HepG2 (cell line): Measurements from ENCODE around the gene ABCA4. TPM values are rescaled to one million over a fixed set of nuclear protein-coding genes. Genes with fewer than 3 reads are reported as not detected.

Experiments
- AHDC1 ChIP-seq: sonication (generic); formaldehyde crosslinking; IDR thresholded peaks from 2 replicates; pipeline ENCODE4 v1.5.1; 2020; ENCODE audit warnings: mild to moderate bottlenecking, missing genetic modification reagents, borderline replicate concordance
- ELF3 ChIP-seq: IDR thresholded peaks from 2 replicates; pipeline ENCODE4 v1.6.1; 2016; ENCODE audit warnings: missing genetic modification reagents, missing compliant biosample characterization
- GABPB1 ChIP-seq: IDR thresholded peaks from 2 replicates; pipeline ENCODE4 v1.6.1; 2016; ENCODE audit warnings: mild to moderate bottlenecking, missing genetic modification reagents, moderate library complexity, missing compliant biosample characterization
- GATAD2A ChIP-seq: IDR thresholded peaks from 2 replicates; pipeline ENCODE4 v1.6.1; 2016
- HNF4A ChIP-seq: sonication (generic); formaldehyde crosslinking; IDR thresholded peaks from 2 replicates; pipeline ENCODE4 v1.4.0; 2020; ENCODE audit warnings: missing genetic modification reagents
- NR2C2 ChIP-seq: sonication (generic); formaldehyde crosslinking; IDR thresholded peaks from 2 replicates; pipeline ENCODE4 v1.4.0; 2020; ENCODE audit warnings: missing genetic modification reagents, mild to moderate bottlenecking, moderate library complexity, borderline replicate concordance
- PAXIP1 ChIP-seq: sonication (generic); formaldehyde crosslinking; conservative IDR thresholded peaks from 2 replicates; pipeline ENCODE4 v1.4.0; 2020; ENCODE audit warnings: mild to moderate bottlenecking, missing genetic modification reagents, moderate library complexity
- PCBP2 ChIP-seq: fragments of 200-400 bp; formaldehyde crosslinking; optimal IDR thresholded peaks from 2 replicates; pipeline ENCODE3; 2018; ENCODE audit warnings: low read length, low read depth; ENCODE audit not compliant: poor library complexity, severe bottlenecking
- RXRA ChIP-seq: sonication (generic); formaldehyde crosslinking; IDR thresholded peaks from 2 replicates; pipeline ENCODE4 v1.5.1; 2020; ENCODE audit warnings: missing genetic modification reagents
- RXRB ChIP-seq: IDR thresholded peaks from 2 replicates; pipeline ENCODE4 v1.6.1; 2016; ENCODE audit warnings: borderline replicate concordance, missing genetic modification reagents, missing compliant biosample characterization
- SOX6 ChIP-seq, 2 experiments: fragments of 450-650 bp in 1 of 2; sonication (generic) in 1 of 2; formaldehyde crosslinking in 1 of 2; IDR thresholded peaks; 2 replicates each; pipeline versions ENCODE4 v1.4.0 to v1.6.1; 2017 to 2020; ENCODE audit warnings: antibody characterized with exemption in 1 of 2, mild to moderate bottlenecking in 1 of 2, missing genetic modification reagents in 1 of 2
- TARDBP ChIP-seq: sonication (generic); formaldehyde crosslinking; IDR thresholded peaks from 2 replicates; pipeline ENCODE4 v1.8.0; 2022; ENCODE audit warnings: mild to moderate bottlenecking, missing genetic modification reagents
- THAP11 ChIP-seq: IDR thresholded peaks from 2 replicates; pipeline ENCODE4 v1.6.1; 2016; ENCODE audit warnings: missing biosample characterization, missing genetic modification reagents
- ZBTB26 ChIP-seq: IDR thresholded peaks from 2 replicates; pipeline ENCODE4 v1.6.1; 2016; ENCODE audit warnings: missing compliant biosample characterization, missing genetic modification reagents, borderline replicate concordance
- ZNF619 ChIP-seq: sonication (generic); formaldehyde crosslinking; IDR thresholded peaks from 2 replicates; pipeline ENCODE4 v1.4.0; 2020; ENCODE audit warnings: mild to moderate bottlenecking, missing genetic modification reagents
- ZNF7 ChIP-seq: IDR thresholded peaks from 2 replicates; pipeline ENCODE4 v1.6.1; 2016; ENCODE audit warnings: missing biosample characterization, missing genetic modification reagents
- ZNF770 ChIP-seq: sonication (generic); formaldehyde crosslinking; IDR thresholded peaks from 2 replicates; pipeline ENCODE4 v1.5.0; 2020; ENCODE audit warnings: mild to moderate bottlenecking, missing genetic modification reagents
- polyA plus RNA-seq, 8 experiments: library from polyadenylated mRNA; depleted of rRNA in 3 of 8; stranded (reverse) in 7 of 8; unstranded in 1 of 8; fragments of >200 nt; fragmentation: Illumina TruSeq in 4 of 8; extraction: Trizol in 4 of 8; gene quantifications; 2 replicates each; pipeline versions ENCODE4 v1.2.1 to v1.2.3, GENCODE V29; 2011 to 2016; ENCODE audit warnings: low read depth in 4 of 8, missing spikeins in 1 of 8, mixed read lengths in 1 of 8; ENCODE audit not compliant: insufficient read depth in 1 of 8
- total RNA-seq, 5 experiments: library from RNA; depleted of rRNA; stranded (reverse); fragments of >200 nt; fragmentation: Illumina TruSeq; extraction: Trizol; gene quantifications; 2 replicates each; pipeline ENCODE4 v1.2.3, GENCODE V29; 2016; ENCODE audit warnings: low read depth in 1 of 5

The ABCA4 gene
- total and polyA plus RNA-seq, 2 of the 13 experiments (the other 11 are each of a cell fraction or from before 2014, with no cell fraction given), result 0.24 to 0.67 TPM

- peak; percentile 32; the same call in 1 of the 2 replicates for TF ChIP-seq AHDC1 (CRISPR knock-in tag)
- TF ChIP-seq PAXIP1 (CRISPR knock-in tag), result peak; percentile 40; the same call in 1 of the 2 replicates
- peak; percentile 10; the same call in 1 of the 2 replicates for TF ChIP-seq NR2C2
- TF ChIP-seq THAP11 (CRISPR knock-in tag), result 0 out of 2 replicates have a peak, but pooled peaks have one; percentile 23
- no peak for TF ChIP-seq ZNF619 (CRISPR knock-in tag)
- peak; percentile 82; the same call in 1 of the 2 replicates for TF ChIP-seq ZBTB26 (CRISPR knock-in tag)
- TF ChIP-seq PCBP2, result no peak
- peak; percentile 64 for TF ChIP-seq HNF4A
- TF ChIP-seq TARDBP (CRISPR knock-in tag), result no peak
- 0 out of 2 replicates have a peak, but pooled peaks have one; percentile 32 for TF ChIP-seq GABPB1 (CRISPR knock-in tag)
- 0 out of 2 replicates have a peak, but pooled peaks have one; percentile 20 for TF ChIP-seq ELF3 (CRISPR knock-in tag)
- peak; percentile 59 for TF ChIP-seq ZNF770
- peak; percentile 77 for TF ChIP-seq GATAD2A (CRISPR knock-in tag)
- no peak for TF ChIP-seq ZNF7
- peak; percentile 31; the same call in 1 of the 2 replicates for TF ChIP-seq RXRA (CRISPR knock-in tag)
- 0 out of 2 replicates have a peak, but pooled peaks have one; percentile 34 for TF ChIP-seq RXRB (CRISPR knock-in tag)
- TF ChIP-seq SOX6 (IDR thresholded peaks at IDR 0.05), result no peak
- TF ChIP-seq SOX6 (CRISPR knock-in tag; IDR thresholded peaks at IDR 0.05), result peak; percentile 39; the same call in 1 of the 2 replicates
Observed at GRCh38 chr1:93960641-93961147, 160.3 kb downstream of the ABCA4 start (continued).
